Measurements from ENCODE around the gene LSM10. TPM values are rescaled to one million over a fixed set of nuclear protein-coding genes. Genes with fewer than 3 reads are reported as not detected.

Gene LSM10
- polyA plus RNA-seq, 3 donors from 2014 or later, result 156 to 181 (median 164) TPM

DNA sequence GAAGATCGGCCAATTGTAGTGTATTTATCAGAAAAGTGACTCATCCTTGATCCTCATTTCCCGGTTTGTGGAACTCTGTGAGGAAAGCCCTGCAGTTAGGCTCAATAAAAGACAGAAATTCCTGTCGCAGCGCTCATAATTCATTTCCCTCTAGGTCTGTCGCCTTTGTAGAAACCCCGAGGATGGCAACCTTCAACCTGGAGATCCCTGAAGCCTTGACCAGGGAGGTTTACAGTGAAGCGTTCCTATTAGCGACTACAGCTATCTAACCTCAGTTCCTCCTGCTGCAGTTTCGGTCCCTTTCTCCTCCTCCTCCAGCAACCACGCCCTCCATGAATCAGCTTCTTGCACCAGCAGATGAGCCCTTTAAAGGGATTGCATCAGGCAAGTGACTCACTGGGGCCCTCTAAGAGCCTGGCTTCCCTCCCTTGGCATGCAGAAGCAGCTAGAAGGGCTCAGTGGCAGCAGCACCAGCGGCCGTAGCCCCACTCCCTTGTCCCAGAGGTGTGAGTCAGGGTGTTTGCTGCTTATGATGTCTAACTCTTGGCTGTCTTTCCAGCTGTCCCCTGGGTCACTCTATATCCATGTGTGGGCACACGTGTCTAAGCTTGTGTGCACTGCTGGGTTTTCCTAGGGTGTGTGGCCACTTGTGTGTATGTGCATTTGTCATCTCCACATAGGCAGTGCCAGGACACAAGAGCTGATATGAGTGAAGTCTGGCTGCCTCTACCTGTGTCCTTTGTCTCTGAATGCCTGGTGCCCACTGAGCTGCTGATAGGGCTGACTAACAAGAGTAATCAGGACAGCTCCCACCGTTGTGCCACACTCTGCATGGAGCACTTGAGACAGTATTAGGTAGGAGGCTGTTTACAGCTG lies 11.2 kb downstream of the LSM10 start:
- H3K4me3 Mint-ChIP-seq, result peak overlapping the region; percentile 86 to 95 (median 91)
- peak overlapping the region; percentile 97 to 99 (median 98) for H3K27ac Mint-ChIP-seq
- H3K9me3 Mint-ChIP-seq, result no peaks in the 10 kb centered on the region
- peaks cover 10 to 21% (median 11%) of the 10 kb centered on the region in 3 donors for H3K27me3 Mint-ChIP-seq (ENCODE audit: low read depth in 3 of 3)
- DNase-seq, result peak; percentile 76 to 82 (median 78)
- H3K36me3 Mint-ChIP-seq, result peaks cover 0 to 5% (median 3%) of the 10 kb centered on the region in 3 donors
- peaks cover 48 to 53% of the 10 kb centered on the region in 2 donors for H3K4me1 Mint-ChIP-seq

DNA sequence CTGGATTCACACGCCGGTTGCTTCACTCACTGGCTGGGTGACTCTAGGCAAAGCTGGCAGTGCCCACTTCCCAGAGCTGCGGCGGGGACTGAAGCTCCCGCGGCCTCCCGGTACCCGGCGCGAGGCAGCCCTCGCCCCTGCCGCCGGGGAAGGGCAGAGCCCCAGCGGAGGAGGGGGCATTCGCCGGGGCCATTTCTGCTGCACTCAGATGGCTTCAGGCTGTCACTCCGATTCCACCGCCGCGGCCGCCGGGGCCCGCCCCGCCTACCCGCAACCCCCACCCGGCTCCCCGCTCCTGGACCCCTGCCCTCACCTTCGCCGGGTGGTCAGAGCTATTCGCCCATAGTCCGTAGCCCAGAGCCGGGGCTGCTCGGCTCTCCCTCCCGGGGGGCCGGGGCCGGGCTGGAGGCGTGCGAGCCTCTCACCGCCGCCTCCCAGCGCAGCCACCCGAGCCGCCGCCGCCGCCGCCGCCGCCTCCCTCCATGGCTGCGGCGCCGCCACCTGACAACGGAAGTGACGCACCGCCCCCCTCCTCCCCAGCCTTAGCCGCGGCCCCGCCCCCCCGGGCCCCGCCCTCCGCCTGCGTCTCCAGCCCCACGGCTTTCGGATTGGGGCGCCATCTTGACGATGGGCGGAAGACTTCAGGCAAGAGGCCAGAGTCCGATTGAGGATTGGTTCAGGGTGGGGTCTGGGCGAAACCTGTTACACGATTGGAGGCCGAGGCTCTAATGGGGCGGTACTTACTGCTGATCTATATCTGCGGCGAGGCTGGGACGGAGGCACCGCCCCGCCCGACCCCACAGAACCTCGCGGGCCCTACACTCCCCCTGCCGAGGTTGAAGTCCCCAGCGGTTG lies 12.1 kb downstream of the LSM10 start, which contains the start of gene STK40:
TSS of gene STK40 (minus strand) at position 515 of the 855 bp plus-strand sequence. CDS start 24,592 bp downstream, outside the sequence.
- Mint-ChIP-seq H3K27me3 (ENCODE audit: low read depth in 3 of 3) (peaks cover 10 to 21% (median 11%) of the 10 kb centered on the region in 3 donors), H3K27ac (peak within 1 kb of the TSS; percentile 97 to 99 (median 98)), H3K4me1 (peaks cover 55 to 62% of the 10 kb centered on the region in 2 donors), H3K36me3 (no peaks in the 10 kb centered on the region), H3K9me3 (no peaks in the 10 kb centered on the region), H3K4me3 (peak within 1 kb of the TSS; percentile 91 to 97 (median 94))
- peak; percentile 96 to 98 (median 98) for DNase-seq

DNA sequence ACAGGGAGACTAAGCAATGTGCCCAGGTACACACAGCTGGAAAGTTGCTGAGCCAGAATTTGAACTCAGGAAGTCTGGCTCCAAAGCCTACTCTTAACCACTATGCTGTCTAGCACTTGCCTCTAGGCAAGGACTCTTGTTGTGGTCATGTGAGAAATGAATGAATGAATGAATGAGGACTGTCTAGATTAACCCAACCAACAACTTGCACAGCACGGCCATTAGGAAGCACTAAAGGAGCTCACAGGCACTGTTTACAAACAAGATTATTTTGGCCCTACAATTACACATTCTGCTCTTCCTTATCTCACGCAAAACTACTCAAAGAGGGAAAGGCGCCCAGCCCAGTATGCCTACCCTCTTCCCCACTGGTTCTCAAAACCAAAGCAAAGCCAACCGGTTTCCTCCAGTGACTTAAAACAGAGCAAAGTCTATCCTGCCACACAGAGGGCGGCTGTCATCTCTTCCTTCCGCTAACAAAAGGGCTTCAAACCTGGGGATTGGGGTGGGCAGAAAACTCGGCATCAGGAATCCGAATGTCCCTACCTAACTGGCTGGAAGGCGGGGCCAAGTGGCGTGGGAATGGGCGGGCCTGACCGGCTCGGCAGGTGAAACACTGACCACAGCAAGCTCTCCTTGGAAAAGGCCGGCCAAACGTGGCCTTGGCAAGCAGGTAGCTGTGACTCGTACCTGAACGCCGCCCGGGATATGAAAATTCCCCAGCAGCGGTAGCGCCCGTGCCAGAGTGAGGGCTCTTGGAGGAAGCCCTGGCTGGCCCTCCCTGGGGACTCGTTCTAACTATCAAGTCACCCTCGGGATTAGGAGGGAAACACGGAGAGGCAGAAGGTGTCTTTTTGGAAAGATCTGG lies 12.9 kb downstream of the LSM10 start:
- Mint-ChIP-seq H3K27ac (peak overlapping the region; percentile 94 to 99 (median 96)), H3K27me3 (ENCODE audit: low read depth in 3 of 3) (peaks cover 10 to 21% (median 11%) of the 10 kb centered on the region in 3 donors)

DNA sequence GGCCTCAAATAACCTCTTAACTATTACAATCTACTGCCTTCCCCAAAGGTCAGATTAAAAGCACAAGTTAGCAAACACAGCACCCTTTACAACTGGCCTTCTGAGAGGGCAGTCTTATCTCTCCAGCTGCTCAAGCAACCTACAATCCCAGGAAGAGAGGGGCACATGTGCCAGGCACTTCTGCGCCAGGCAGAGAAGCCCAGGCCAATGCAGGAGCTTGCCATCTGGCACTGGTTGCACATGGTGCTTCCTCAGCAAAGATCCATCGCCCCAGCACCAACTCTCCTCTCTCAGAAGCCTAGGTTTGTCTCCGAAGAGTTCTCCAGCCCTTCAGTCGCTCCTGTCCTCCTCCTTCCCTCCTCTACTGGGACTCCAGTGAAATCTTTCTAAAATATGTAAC lies 14.5 kb downstream of the LSM10 start:
- H3K9me3 Mint-ChIP-seq, result no peaks in the 10 kb centered on the region
- H3K27me3 Mint-ChIP-seq (ENCODE audit: low read depth in 3 of 3), result peaks cover 10 to 21% (median 11%) of the 10 kb centered on the region in 3 donors
- H3K4me1 Mint-ChIP-seq, result peaks cover 66 to 85% of the 10 kb centered on the region in 2 donors
- DNase-seq, result no peak
- H3K36me3 Mint-ChIP-seq, result no peaks in the 10 kb centered on the region
- H3K4me3 Mint-ChIP-seq, result peak overlapping the region in 3 of 5 donors; percentile 15 to 75 (median 70)
- peak overlapping the region; percentile 58 to 99 (median 96) for H3K27ac Mint-ChIP-seq

More for the DNA sequence above, 12.9 kb downstream of the LSM10 start:
- Mint-ChIP-seq H3K4me1 (peaks cover 58 to 71% of the 10 kb centered on the region in 2 donors), H3K9me3 (no peaks in the 10 kb centered on the region), H3K36me3 (no peaks in the 10 kb centered on the region), H3K4me3 (peak overlapping the region; percentile 91 to 97 (median 94))
- DNase-seq, result peak; percentile 36 to 54 (median 46)

DNA sequence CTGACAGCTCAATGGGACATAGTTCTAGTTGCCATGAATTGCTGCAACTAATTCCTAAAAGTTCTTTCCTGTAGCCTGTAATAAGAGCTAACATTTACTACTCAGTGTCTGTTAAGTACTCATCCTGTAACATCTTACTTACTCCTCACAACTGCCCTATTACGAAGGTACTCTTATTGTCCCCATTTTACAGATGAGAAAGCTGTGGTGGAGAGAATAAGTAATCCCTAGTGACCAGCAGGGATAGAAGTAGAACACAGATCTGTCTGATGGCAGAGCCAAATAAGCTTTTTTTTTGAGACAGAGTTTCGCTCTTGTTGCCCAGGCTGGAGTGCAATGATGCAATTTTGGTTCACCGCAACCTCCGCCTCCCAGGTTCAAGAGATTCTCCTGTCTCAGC lies 15.0 kb downstream of the LSM10 start:
- Mint-ChIP-seq H3K9me3 (no peaks in the 10 kb centered on the region), H3K27me3 (ENCODE audit: low read depth in 3 of 3) (peaks cover 10 to 21% (median 11%) of the 10 kb centered on the region in 3 donors), H3K27ac (peak overlapping the region in 5 of 6 donors; percentile 66 to 99 (median 94)), H3K36me3 (no peaks in the 10 kb centered on the region), H3K4me3 (peak overlapping the region in 2 of 5 donors; percentile 14 to 15), H3K4me1 (peaks cover 72 to 90% of the 10 kb centered on the region in 2 donors)
- DNase-seq, result no peak

DNA sequence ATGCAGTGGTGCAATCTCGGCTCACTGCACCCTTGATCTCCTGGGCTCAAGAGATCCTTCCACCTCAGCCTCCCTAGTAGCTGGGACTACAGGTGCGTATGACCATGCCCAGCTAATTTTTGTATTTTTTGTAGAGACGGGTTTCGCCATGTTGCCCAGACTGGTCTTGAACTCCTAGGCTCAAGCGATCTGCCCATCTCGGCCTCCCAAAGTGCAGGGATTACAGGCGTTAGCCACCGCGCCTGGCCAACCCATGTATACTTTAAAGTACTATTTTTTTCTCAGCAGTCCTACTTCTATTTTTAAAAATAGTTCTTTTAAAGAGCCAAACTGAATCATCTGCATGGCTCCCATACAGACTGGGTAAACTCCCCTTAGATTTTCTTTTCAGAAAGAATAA lies 15.5 kb downstream of the LSM10 start:
- Mint-ChIP-seq H3K36me3 (no peaks in the 10 kb centered on the region), H3K4me1 (peaks cover 74 to 93% of the 10 kb centered on the region in 2 donors), H3K27ac (peak overlapping the region in 3 of 6 donors; percentile 66 to 99 (median 69)), H3K27me3 (ENCODE audit: low read depth in 3 of 3) (peaks cover 10 to 21% (median 11%) of the 10 kb centered on the region in 3 donors), H3K9me3 (no peaks in the 10 kb centered on the region), H3K4me3 (no peak overlapping the region)
- DNase-seq, result no peak

DNA sequence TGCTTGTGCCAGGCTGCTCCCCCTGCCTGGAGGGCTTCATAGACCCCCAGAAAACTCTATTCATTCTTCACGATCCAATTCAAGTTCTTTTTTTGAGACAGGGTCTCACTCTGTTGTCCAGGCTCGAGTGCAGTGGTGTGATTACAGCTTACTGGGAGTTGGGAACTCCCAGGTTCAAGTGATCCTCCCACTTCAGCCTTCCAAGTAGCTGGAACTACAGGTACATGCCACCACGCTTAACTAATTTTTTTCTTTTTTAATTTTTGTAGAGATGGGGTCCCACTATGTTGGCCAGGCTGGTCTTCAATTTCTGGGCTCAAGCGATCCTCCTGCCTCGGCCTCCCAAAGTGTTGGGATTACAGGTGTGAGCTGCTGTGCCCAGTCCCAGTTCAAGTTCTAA lies 16.3 kb downstream of the LSM10 start:
- H3K4me3 Mint-ChIP-seq, result no peak overlapping the region
- no peak for DNase-seq

DNA sequence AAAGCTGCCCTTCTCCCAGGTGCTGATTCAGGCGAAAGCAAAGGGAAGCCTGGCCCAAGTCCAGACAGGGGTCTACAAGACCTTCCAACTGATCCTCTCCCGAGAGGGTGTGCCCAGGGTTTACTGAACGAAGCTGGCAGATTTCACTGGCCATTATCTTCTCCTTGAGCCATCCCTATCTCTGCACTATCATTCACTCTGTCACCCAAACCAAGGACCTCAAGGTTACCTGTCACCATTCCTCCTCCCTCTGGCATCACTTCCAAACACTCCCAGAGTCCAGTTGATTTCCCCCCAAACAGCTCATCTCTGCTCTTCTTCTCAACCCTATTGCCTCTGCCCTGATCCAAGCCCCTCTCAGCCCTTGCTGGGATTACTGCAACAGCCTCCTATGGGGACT lies 16.9 kb downstream of the LSM10 start:
- Mint-ChIP-seq H3K4me1 (peaks cover 71 to 89% of the 10 kb centered on the region in 2 donors), H3K4me3 (peak overlapping the region in 1 of 5 donors; percentile 1), H3K27me3 (ENCODE audit: low read depth in 3 of 3) (peaks cover 3 to 14% (median 9%) of the 10 kb centered on the region in 3 donors), H3K36me3 (no peaks in the 10 kb centered on the region), H3K27ac (peak overlapping the region; percentile 69 to 88 (median 78)), H3K9me3 (no peaks in the 10 kb centered on the region)
- no peak for DNase-seq

More for the DNA sequence above, 16.3 kb downstream of the LSM10 start:
- Mint-ChIP-seq H3K4me1 (peaks cover 69 to 89% of the 10 kb centered on the region in 2 donors), H3K9me3 (no peaks in the 10 kb centered on the region), H3K36me3 (no peaks in the 10 kb centered on the region), H3K27ac (peak overlapping the region; percentile 69 to 88 (median 80)), H3K27me3 (ENCODE audit: low read depth in 3 of 3) (peaks cover 10 to 21% (median 11%) of the 10 kb centered on the region in 3 donors)

DNA sequence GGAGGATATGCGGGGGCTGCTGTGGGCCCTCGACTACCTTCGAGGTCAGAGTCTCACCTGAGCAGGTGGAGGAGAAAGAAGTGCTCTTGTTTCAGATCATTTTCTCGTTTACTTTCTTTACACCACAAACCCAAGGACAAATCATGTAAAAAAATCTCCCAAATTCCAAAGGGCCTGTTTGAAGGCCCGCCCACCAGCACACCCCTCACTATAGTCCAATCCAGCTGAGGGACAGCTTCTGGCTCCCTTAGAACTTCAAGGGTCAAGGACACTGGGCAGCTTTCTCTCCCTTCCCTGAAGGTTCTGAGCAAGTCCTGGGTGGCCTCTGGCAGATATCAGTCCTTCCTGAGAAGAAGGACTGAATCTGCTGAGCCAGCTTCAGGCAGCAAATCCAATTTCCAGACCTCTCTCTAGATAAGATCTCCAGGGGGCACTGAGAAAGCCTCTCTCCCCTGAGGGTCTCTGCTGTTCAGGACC lies 17.5 kb downstream of the LSM10 start:
- H3K4me1 Mint-ChIP-seq, result peaks cover 73 to 91% of the 10 kb centered on the region in 2 donors
- H3K36me3 Mint-ChIP-seq, result no peaks in the 10 kb centered on the region
- no peaks in the 10 kb centered on the region for H3K9me3 Mint-ChIP-seq
- H3K27ac Mint-ChIP-seq, result peak overlapping the region; percentile 69 to 87 (median 78)
- DNase-seq, result no peak
- H3K4me3 Mint-ChIP-seq, result no peak overlapping the region
- H3K27me3 Mint-ChIP-seq (ENCODE audit: low read depth in 3 of 3), result peaks cover 3 to 10% (median 9%) of the 10 kb centered on the region in 3 donors

DNA sequence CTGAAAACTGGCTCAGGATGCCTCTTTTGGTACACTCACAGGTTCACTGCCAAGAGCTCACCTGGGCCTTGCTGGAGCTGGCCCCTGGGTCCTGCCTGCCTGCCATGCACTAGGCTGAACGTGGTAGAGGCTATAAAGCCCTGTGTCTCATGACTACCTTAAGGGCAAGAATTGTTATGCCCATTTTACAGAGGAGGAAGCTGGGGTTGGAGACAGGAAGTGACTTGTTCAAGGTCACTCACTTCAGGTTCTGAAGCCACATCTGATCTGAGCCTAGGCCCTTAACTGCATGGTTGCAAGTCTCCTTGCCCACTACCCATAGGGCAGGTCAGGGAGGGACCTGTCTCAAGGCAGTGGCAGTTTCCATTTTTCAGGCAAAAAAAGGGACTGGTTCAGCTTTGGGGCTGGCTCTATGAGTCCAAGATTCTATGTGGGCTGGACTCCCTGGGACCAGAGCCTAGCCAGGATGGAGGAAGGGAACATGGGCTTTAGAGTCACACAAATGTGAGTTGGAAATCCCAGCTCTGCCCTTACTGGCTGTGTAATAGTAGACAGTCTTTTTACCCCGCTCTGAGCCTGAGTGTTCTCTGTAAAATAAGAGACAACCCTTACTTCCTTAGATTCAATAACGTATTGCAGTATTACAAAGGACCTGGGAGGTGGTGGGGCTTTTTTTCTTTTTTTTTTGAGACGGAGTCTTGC lies 19.8 kb downstream of the LSM10 start:
- Mint-ChIP-seq H3K36me3 (no peaks in the 10 kb centered on the region), H3K9me3 (no peaks in the 10 kb centered on the region), H3K4me1 (peaks cover 74 to 90% of the 10 kb centered on the region in 2 donors), H3K27me3 (ENCODE audit: low read depth in 3 of 3) (peaks cover 0 to 7% (median under 1%) of the 10 kb centered on the region in 3 donors), H3K4me3 (peak overlapping the region; percentile 21 to 61 (median 51)), H3K27ac (peak overlapping the region; percentile 79 to 99 (median 89))
- peak in 2 of 3 donors; percentile 23 to 25 for DNase-seq

DNA sequence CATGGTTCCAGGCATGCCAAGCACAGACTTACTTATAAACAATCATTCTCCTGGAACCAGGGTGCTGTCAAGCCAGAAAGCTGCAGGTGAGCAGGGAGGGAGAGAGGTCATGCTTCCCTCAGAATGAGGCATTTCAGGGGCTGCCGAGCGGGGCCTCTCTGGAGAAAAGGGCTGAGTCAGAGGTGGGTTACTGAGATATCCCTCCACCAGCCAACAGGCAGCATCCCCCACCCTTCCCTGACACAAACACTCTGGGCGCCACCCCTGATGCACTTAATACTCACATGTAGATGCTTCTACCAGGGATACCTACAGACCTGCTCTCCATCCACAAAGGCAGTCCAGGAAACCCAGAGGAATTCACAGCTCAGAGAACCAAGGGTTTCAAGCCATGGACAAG lies 25.1 kb downstream of the LSM10 start:
- peak overlapping the region; percentile 97 to 99 (median 98) for H3K27ac Mint-ChIP-seq
- peak overlapping the region in 2 of 5 donors; percentile 32 to 35 for H3K4me3 Mint-ChIP-seq
- DNase-seq, result no peak
- no peaks in the 10 kb centered on the region for H3K9me3 Mint-ChIP-seq
- H3K27me3 Mint-ChIP-seq (ENCODE audit: low read depth in 3 of 3), result peaks cover 0 to 7% (median 0%) of the 10 kb centered on the region in 3 donors
- H3K36me3 Mint-ChIP-seq, result no peaks in the 10 kb centered on the region
- H3K4me1 Mint-ChIP-seq, result peaks cover 68 to 74% of the 10 kb centered on the region in 2 donors
